NCI-H2196 (cell line): ENCODE results near the gene FOXC1.

Experiments
- DNase-seq: peaks from one replicate; lab custom pipeline; 2025; ENCODE audit not compliant: unreplicated experiment; lab: John Stamatoyannopoulos, UW

The FOXC1 gene

DNA sequence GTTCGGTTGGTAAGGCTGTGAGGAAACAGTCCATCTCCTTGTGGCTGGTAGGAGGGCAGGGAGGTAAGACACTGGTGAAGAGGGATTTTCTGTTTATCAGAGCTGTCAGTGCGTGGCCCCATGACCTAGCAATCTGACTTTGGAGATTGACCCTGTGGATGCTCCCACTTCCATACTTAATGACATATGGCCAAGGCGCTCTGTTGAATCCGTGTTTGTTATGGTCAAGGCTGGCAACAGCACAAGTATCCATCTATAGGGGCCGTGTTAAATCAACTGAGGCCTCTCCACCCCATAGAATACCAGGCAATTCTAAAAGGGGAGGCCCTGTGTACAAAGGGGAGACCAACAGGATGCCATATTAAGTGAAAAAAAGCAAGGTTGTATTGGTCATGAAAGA, 25.6 kb upstream of the FOXC1 start:
- DNase-seq, result no peak

DNA sequence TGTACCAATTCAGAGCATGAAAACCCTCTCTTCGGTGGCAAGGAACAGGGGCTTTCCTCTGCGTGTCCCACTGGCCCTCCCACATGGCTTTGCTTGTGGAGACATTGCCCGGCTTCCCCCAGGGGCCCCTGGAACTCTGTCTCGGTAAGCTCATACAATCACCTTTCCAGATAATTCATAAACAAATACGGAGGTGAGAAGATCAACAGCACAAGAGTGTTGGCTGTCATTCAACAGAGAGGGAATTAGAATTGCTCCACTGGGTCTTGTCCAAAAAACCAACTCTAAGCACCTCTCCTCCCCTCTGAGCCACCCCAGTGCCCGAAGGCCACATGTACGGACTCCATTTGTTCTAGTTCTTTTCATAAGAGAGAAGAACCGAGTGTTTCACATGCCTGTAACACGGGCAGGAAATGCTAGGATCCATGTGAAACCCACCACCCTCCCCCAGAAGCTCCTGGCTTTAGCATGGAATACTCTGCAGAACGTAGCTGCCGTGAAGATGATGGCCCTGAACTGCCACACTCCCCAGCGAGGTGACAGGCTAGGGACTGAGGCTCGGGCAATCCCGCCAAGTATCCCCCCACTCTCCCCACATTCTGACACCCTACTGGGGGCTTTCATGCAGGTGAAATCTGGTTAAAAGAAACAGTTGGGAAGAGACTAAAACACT, 24.6 kb upstream of the FOXC1 start:
- DNase-seq, result no peak

DNA sequence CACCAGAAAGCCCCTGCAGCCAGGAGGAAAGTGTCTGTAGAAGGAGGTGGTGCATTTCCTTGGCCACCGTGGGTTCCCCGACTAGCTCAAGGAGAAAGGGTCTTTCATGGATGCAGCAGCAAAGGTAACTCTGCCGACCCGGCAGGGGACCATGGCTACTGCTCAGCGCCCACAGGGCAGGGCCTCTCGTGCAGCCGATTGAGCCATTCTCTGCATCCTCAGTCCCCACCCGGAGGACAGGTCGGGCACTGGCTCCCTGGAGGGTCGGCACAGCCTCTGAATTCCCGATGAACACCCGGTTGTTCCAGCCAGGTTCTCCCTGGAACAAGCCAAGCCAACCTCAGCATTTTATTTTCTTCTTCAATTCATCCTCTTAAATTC, 24.1 kb upstream of the FOXC1 start:
- DNase-seq, result no peak

DNA sequence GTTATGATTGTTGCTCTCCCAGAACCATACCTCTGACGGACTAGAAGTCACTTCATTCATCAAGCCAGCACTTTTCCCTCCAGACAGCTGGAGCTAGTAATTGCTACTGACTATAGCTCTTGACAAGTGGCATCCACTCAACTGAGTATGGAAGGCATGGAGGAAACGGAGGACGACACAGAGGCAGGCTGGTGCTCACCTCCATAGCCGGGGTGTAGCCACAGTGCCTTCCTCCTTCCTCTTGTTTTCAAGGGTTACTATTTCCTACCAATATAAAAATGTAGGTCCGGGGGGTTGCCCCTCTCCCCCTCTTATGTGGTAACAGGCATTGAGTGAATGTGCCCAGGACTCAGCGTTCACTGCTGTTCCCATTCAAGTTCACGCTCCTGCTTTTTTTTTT, 23.5 kb upstream of the FOXC1 start:
- no peak for DNase-seq

DNA sequence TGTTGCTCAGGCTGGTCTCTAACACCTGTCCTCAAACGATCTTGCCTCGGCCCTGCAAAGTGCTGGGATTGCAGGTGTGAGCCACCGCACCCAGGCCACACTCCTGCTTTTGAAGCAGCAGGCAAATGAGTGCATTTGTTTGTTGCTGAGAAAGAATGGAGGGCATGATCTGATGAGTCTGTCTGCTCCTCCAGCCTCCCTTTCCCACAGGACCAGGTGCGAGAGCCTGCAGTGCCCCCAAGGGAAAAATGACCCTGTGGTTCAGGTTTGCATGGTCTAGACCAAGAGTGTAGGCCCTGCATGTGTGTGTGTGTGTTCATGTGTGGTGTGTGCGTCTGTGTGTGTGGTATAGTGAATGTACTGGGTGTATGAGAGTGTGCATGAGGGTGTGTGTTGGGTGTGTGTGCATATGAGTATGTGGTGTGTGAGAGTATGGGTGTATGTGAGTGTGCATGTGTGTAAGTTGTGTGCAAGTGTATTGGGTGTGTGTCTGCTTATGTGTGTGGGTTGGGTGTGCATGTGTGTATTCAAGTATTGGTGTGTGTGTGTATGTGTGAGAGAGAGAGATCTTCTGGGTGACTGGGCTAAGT, 22.8 kb upstream of the FOXC1 start:
- no peak for DNase-seq

DNA sequence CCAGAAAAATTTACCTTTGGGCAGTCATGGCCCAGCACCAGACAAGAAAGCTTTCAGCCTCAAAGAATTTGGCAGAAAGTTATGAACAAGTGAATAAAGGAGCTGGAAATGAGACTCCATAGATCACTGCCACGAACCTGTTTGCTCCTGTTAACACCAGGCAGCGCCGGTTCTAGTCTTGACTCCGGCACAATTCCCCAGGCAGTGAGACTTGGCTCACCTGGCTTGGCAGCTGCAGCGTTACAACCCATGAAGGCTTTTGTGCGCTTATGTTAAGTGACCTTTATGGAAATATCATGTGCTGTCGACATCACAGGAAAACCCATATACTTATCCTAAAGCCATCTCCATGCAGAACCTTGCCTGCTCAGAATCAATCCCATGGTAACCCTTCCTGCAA, 22.2 kb upstream of the FOXC1 start:
- no peak for DNase-seq

DNA sequence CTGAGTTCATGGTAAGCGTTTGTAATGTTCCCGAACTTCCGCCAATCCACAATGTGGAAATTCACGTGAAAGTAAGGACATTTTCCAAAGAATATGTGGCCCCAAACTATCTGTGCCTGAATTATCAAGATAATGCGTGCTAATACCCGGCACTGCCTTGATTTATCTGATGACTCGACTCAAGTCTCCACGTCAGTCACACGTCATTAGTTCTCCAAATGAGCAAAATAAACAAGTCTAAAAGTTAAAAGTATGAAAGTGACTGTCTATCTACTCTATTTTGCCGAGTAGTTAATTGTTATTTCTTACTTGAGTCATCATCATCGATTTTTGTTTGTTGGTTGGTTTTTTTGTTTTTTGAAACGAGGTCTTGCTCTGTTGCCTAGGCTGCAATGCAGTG, 21.7 kb upstream of the FOXC1 start:
- DNase-seq, result no peak

DNA sequence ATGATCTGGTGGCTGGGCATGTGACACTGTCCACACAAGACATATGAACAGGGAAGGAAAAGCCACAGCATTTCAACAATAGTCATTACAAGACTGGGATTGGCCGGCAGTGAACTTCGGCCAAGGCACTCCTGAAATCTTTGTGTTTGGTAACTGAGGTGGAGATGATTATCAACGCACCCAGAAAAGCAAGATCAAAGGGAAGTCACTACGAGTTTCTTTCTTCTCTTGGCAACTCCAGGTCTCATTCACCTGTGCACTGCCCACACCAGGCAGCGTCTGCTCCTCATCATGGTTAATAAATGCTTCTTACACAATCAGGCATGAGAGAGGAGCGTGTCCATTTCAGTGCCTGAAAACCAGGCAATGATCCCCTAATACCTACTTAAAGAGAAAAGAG, 20.5 kb upstream of the FOXC1 start:
- no peak for DNase-seq

DNA sequence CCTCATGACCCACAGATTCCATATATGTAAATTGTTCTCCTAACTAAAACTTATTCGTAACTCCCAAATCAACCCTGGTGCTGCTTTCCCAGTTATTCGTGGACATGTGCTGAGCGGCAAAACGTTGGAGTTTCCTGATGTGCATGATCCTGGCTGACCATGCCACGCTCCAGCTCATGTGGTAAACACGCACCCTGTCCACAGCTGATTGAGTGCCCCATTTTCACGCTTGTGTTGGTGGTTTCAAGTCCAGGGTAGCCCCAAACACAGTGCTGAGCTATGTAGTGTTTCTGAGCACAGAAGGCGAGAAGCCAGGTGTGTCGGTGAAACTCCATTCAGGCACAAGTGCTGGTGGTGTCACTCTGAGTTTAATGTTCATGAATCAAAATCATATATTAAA, 19.1 kb upstream of the FOXC1 start:
- DNase-seq, result no peak

DNA sequence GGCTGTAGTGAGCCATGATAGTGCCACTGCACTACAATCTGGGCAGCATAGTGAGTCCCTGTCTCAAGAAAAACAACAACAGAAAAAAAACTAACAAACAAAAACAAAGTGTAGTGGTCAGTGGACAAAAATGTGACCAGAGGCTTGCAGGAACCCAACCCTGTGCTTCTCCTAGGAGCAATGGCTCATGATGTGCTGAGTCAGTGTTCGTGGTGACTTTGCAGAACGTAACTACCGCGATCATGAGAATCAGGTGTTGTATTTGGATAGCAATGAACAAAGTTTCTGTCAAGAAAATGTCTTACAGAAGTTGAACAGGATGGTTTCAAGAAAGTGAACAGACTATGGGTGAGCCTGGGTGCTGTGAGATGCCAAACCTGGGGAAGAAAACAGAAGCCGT, 18.5 kb upstream of the FOXC1 start:
- no peak for DNase-seq

DNA sequence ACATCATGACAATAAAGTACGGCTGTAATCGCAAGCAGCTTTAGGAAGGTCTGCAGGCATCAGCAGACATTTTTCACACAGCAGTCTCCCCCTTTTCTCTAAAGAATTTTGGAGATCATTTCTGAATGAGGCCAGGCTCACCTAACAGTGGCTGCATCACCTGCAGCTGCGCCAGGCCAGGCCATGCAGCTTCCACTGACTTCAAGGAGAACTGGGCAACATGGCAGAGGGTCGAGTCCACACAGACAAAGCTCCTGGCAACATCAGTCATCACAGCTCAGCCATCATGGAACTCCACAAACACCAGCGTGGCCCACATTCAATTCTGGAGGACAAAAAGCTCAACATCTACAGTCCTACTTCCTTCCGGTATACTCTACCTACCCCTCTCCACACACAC, 17.8 kb upstream of the FOXC1 start:
- DNase-seq, result no peak

DNA sequence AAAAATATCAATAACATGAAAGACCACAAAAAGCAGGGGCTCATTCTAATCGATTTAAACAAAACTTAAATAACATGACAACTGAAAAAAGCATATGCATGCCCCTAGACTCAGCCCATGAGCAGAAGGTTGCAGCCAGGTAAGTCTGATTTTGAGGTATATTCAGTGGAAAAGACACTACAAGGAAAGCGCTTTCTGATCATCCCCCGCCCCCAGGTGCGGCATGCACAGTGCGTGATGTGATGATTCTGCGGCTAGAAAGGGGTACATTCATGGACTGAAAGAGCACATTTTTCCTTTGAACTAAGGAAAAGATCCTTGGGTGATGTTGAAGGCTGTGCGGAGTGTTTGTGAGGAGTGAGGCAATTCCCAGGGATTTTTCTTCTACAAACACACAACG, 16.9 kb upstream of the FOXC1 start:
- no peak for DNase-seq

DNA sequence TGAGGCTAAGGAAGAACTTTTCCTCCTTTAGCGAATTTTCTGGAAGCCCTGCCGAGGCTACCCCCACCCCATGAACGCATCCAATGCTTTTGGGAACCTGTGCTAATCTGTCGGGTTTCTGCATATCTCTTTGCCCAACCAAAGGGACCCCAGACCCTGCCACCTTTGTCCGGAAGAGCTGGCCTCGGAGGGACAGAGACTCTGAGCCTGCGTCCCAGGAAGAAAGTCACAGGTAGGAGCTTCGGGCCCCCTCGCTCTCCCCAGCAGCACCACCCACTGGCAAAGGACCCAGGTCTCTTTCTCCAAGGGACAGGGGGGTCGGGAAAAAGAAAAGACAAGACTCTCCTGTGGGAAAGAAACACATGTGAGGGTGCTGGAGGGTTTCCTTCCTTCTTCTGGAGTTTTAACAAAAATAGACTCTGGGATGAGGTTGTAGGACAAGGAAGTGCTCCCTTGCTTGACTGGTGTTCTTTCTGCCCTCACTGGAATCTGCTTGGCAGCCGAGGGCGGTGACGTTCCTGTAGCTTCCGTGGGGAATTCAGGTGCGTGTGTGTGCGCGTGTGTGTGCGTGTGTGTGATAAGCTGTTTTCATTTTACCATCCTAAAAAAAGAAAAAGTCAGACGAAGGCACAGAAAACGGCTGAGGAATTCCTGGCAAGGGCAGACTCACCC, 16.3 kb upstream of the FOXC1 start:
- no peak for DNase-seq

DNA sequence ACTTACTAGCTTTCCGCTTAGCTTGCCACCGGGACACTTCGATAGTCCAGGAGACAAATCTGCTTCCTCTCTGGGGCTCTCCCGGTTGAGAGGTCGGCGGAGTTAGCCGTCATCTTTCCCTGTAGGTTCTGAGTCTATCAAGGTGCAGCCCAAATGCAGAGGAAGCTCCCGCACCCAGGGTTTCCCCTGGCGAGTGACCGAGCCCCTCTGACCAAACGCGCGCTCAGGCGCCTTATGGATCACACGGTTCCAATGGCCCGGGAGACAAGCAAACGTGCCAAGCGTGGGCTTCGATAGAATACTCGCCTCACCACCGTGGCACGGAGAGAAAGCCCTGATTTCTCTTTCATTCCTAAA, 15.8 kb upstream of the FOXC1 start:
- no peak for DNase-seq

DNA sequence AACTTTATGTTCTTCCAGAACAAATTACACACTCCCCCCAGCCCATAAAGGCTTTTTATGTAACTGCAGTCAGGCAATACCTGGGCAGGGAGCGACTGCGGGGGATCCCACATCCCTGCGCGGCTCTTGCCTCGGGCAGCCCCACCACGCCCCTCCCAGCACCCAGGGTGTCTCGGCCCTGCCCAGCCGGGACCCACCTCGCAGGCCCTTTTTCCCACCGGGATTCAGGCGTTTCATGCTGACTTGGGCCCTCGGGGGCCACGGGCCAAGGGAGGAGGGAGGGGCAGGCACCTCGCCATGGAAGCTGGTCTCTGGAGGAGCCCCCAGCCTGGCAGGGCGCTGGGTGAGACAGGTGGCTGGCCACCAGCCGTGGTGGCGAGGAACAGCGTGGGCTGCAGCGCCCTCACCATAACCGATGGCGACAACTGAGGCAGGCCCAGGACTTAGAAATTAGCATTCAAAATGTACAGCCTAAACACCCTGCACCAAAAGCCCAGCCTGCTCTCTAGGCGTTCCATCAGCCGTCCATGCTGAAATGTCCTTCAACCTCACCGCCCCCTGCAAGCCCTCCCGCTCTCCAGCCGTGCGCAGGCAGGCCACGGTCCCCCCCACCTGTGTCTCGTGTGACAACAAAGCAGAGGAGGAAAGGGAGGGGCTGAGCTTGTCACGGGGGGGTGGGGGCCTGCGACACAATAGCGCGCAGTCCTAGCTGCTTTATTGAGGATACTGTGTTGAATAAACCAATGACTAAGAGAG, 15.1 kb upstream of the FOXC1 start:
- DNase-seq, result no peak

DNA sequence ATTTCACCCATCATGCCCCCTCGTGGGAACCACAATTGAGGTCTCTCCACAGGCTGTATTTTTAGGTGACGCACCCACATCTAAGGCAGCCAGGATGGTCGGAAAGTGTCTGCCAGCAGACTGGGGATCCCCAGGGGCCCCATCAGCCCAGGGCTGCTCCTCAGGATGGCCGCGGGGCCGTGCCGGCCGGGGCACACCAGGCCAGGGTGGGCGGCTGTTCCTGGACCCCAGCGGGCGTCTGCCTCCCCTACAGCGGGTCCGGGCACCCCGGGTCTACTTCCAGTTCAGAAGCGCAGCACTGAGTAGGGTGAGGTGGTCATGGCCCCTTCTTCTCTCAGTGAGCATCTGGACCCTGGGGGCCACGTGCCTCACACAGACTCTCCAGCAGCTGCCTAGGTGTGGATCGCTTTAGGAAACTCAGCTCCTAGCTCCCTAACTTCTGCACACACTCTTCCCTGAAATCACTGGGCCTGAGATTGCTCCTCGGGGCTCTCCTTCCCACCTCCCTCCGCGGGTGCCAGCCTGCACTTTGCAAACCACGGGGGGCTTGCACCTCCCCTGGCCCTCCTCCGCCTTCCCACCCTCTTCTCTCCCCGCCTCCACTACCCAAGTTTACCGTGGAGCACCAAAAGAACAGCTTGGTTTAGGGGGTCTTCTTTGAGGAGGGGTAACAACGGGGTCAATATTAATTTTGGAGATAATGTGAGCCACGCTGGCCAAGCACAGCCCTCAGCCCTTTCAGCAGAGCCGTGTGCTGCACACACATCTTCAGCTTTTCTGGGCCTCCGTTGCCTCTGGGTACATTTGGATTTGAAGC, 14.2 kb upstream of the FOXC1 start:
- no peak for DNase-seq

DNA sequence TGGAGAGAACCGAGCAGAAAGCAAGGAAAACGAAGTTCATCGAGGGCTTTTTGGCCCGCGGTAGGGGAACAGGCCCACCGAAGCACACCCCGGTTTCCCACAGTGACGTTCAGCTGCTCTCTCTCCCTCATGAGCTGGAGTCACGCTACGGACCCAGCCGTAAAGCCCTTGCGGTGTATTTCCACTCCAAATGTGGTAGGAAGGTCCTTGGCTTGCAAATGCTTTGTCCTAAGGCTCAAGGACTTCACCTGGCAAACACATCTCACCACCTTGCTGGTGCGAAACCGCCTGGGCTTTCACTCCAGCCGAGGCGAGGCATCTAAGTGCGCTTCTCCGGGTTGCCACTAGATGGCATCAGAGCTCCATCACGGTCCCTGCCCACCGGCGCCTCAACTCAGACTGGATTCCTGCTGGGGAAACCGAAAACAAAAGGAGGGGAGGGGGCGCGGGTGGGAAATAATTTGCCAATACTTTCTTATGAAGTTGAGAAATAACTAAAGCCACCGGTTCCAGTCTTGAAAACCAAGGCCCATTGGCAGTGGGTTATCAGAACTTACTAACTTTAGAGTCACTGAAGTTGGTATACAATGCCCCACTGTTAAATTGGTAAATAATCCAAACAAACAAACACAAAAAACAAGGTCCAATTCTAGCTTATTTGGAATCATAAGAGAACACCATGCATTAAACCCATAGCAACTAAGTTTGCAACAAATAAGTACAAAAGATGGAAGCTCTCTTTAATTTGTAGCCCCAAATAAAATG, 13.4 kb upstream of the FOXC1 start:
- peak; percentile 62 for DNase-seq

DNA sequence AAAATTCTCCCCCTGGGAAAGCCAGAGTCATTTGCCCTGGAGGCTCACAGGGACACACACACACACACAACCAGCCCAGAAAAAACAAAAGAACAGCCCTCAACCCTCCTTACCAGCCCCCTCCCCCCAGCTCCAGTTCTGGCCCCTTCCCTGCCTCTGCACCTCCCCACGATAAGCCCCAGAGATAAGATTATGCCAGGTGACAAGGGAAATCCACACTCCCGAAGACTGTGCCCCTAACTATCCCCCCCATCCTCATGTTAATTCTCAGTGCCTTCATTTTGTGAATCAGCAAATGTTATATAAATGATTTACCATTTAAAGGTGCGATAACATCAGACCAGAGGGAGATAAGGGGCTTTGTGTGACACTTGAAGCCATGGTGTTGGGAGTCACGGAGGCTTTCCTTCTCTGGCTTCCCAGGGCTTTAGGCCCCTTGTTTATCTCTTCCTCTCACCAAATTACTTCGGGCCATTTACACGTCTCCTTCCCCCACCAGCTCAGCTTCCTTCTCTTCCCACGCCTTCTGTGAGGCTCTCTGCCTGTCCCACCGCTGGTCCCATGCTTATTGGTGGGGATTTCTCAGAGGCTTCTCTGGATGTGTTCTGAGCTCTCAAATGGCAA, 12.5 kb upstream of the FOXC1 start:
- DNase-seq, result no peak

DNA sequence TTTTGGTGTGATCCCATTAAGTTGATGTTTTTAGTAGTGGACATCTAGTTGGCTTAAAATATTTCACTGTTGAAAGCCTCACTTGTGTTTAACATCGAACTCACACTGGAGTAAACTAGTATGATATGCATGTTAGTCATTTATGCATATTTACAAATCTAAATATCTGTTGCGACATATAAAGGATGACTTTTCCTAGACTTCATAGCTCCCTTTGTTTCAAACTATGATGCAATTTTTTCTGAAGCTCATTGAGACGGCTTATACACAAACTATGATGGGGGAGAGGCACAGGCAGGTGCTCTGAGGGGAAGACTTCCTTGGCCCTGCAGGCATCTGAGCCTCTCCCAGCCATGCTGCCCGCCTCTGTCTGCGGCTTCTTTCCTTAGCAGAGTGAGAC, 11.8 kb upstream of the FOXC1 start:
- DNase-seq, result no peak

DNA sequence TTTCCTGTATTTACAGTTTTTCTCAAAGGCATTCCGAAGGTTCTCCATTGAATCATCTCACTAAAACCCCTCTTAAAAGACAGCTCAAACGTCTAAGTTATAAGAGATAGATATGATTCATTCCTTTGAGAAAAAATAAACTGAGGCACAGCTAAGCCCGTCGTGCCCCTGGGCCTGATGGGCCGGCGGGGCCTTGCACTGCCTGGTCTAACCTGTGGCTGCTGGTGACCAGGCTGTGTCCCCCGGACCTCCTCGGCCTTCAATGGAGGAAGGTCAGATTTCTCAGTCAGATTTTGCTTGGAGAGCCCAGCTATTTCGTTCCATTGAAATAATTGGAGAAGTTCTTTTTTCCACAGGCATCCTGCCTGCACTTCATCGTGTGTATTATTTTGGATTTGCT, 11.3 kb upstream of the FOXC1 start:
- no peak for DNase-seq
